LNCAP (cell line): ENCODE results near the gene CMTM4.

ENCODE experiments used
- TF ChIP-seq, protein P1 (sequence below): fragments of 450-650 bp; IDR thresholded peaks from 2 replicates; pipeline ENCODE4 v1.5.1; 2017; ENCODE audit warnings: mild to moderate bottlenecking

Gene CMTM4

DNA sequence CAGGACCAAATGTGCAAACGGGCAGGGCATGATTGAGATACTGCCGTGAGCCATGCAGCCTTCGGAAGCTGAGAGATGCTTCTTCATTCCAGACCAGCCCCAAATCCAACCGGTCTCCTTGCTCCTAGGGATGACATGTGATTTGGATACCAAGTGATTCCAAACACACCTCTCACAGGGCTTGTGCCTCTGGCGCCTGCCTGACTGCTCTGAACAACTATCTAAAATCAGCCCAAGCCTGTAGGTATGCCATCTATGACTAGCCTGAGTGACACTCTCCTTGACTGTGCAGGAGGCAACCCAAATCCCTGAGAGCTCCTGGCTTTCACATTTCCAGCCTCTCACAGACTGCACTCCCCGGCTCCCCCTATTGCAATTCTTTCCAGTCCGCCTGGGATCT lies 34.6 kb upstream of the CMTM4 start:
- TF ChIP-seq, protein P1, sequence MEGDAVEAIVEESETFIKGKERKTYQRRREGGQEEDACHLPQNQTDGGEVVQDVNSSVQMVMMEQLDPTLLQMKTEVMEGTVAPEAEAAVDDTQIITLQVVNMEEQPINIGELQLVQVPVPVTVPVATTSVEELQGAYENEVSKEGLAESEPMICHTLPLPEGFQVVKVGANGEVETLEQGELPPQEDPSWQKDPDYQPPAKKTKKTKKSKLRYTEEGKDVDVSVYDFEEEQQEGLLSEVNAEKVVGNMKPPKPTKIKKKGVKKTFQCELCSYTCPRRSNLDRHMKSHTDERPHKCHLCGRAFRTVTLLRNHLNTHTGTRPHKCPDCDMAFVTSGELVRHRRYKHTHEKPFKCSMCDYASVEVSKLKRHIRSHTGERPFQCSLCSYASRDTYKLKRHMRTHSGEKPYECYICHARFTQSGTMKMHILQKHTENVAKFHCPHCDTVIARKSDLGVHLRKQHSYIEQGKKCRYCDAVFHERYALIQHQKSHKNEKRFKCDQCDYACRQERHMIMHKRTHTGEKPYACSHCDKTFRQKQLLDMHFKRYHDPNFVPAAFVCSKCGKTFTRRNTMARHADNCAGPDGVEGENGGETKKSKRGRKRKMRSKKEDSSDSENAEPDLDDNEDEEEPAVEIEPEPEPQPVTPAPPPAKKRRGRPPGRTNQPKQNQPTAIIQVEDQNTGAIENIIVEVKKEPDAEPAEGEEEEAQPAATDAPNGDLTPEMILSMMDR: no peak

DNA sequence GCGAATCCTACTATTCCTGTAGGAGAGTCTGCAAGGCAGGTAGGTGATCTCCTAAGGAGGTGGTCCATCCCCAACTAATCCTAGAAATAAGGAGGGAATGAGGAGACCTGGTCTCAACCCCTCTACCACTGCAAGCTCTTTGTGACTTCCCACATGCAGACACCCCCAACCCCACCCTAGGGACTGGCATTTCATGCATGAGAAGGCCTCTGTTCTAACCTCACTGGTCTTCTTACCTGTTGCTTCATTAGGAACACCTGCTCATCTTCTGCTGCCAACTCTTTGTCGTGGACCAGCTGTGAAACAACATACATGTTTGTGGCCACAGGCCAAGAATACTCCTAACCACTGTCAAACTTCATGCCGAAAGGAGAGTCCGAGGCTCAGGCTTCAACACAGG lies 32.3 kb upstream of the CMTM4 start:
- TF ChIP-seq, protein P1: no peak

DNA sequence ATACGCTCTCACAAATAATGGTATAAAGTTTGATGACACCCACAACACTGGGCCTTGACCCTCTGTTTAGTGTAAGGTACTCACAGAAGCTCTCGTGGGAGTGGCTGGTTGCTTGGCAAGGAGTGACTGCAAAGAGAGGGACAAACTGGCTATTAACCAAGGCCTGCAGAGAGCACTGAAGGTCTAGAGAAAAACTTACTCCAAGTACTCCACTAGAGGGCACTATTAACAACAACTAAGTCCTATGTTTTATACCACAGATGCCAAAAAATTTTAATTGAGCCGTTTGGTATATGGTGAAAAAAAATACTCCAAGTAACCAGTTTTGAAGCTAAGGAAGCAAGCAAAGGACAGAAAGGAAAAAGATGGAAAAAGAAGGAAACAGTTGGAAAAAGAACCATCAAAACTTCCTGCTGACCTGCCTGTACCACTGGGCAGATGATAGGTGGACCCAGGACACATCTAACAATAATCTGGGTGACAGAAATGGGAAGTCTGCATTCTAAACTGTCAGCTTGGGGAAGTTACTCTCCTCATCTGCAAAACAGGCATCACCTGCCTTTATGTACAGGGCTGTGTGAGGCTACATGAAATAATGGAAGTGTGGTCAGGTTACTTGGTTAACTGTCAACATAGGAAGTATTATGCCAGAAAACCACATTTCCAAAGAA lies 31.7 kb upstream of the CMTM4 start:
- TF ChIP-seq, protein P1: peak; percentile 68

DNA sequence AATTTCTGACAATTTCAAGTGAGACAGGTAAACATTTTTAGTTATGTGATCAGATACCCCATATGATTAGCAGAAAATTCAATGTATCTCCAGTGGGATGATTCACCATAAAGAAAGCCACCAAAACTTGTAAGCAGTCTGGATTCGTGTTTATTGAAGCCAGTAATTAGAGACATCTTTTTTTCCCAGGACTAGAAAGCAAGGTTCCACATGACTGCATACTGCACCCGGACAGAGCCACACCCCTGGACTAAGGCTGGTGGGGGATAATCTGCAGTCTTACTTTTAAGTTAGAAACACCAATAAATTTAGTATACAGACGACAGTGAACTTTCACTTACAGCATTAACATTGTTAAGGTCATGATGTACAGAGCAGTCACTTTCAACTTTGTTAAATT lies 24.2 kb upstream of the CMTM4 start:
- TF ChIP-seq, protein P1: no peak

DNA sequence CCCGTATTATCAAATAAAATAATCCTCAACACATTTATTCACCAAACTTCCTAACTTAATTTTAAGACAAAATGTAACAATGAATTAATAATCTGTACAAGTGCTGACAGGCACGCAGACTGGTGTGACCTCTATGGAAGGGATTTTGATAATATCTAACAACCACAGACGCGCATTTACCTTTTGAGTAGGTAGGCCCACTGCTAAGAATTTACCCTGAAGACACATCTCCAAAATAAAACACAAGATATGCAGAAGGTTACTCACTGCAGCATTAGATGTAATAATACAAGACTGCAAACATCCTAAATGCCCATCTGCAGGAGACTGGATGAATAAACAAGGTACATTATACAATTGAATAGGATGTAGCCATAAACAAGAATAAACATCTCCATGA lies 22.7 kb upstream of the CMTM4 start:
- TF ChIP-seq, protein P1: no peak

DNA sequence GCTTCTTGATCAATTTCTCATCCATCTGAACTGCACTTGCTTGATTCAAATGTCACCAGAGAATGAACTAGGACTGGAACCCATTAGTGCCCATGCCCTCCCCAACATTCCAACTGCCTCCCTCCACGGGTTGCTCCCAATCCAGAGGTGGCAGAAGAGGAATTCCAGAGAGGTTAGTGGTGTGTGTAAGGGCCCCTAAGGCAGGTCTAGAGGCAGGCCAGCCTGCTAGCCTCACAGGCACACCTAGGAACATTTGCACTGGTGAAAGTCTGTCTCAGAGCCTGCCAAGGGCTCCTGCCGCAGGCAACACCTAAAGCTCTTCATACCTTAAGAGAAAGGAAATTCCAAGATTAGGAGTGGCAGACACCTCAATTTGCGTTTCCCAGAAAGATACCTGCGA lies 21.2 kb upstream of the CMTM4 start:
- TF ChIP-seq, protein P1: no peak

DNA sequence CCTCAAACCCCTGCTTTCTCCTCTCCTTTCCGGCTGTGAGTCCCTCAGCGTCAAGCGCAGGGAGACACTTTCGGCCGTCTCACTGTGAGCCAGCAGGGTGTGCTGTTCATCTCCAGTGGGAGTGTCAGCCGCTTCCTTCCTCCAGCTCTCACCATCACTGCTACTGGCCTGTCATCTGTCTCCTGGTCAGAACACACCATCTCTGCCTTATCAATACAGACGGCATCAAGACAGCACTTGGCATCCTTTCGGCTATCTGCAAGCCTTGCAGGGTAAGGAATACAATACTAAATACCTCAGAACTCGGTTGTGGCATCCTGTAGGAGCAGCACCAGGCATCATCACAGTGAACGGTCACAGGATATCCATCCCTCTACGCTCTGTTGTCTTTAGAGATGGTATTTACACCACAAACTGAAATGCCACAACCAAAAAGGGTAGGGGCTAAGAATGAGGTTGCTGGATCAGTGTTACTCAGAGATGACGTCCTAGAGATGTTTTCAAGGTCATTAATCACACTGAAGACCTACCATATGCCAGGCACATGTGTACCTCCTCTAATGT lies 20.7 kb upstream of the CMTM4 start:
- TF ChIP-seq, protein P1: no peak
